Right renal pelvis (tissue), 4 donors: ENCODE data around the gene ACSF3. TPM values are rescaled to one million over a fixed set of nuclear protein-coding genes. Genes with fewer than 3 reads are reported as not detected.
"Not testable (repeated sequence)": the region's sequence is repeated elsewhere in the genome, so short reads cannot be mapped to it uniquely, and the experiment has no call there.

ENCODE experiments used
- DNase-seq, 4 donors: peaks; one replicate each; pipeline ENCODE4 v3.0.0-alpha.2; 2013; ENCODE audit warnings: low read depth in 4 of 4, low spot score in 3 of 4, missing footprints in 1 of 4
- polyA plus RNA-seq, 4 donors: library from polyadenylated mRNA; unstranded; fragments of 120-200 nt; gene quantifications; one replicate each; pipeline ENCODE4 v1.2.1, GENCODE V29; 2013; ENCODE audit not compliant: insufficient read length in 4 of 4

Gene ACSF3
- polyA plus RNA-seq, 4 donors, result 30.4 to 35.7 (median 31.4) TPM

DNA sequence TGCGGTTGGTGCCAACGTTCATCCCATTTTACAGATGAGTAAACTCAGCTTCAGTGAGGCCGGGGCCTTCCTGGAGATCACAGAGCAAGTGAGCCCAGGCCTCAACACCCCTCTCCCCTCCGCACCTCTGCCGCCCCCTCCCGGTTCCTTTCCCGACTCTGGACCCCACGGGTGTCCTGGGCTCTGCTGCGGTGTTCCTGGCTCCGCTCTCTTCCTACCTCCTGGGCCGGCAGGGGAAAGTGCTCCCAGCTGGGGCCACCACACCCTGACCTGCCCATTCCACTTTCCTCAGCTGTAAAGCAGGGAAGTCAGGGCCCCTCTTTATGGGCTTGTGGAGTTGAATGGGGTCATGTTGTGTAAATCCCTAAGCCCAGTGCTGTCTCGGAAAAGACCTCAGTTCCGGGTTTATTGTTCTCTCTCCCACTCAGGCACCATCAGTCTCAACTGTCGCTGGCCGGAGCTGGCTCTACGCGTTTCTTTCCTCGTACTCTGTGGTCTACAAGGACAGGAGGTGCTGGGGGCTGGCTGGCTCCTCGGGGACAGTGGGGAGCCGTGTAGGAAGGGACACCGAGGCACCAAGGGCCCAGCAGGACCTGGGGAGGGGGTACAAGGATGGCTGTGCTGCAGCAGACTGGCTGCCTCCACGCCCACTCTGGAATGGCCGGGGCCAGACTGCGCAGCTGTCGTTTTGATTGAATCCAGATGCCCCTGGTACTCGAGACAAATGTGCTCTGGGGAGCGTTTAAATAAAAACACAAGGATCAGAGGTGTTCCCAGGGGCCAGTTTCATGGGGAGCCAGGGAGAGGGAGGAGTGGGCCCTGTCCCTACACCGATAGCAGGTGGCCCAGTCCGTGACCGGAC is 21.7 kb upstream of the ACSF3 start:
- peak; percentile 44 to 66 (median 54) for DNase-seq

DNA sequence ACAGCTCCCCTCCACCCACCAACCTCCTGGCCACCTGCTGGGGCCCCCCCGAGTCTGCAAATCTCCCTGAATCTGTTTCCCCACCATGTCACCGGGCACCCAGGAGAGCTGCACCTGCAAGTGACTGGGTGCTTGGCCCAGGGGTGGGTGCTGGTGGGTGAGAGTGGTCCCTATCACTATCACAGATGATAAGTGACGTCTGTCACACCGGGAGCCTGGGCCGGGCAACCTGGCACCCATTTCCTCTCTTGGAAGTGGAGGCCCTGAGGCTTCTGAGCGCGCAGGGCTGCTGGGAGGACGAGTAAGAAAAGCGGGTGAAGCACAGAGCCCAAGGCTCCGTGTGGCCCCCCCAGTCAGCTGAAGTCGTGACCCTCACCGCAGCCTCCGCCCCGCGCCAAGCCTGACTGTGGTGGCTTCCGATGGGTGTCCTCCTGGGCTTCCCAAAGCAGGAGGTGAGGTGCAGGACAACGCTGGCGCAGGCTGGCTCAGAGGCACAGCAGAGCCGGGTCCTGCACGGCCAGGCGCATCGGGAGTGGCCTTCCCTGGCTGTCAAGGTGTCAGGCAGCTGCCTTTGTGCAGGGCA is 21.0 kb upstream of the ACSF3 start:
- DNase-seq, result no peak

DNA sequence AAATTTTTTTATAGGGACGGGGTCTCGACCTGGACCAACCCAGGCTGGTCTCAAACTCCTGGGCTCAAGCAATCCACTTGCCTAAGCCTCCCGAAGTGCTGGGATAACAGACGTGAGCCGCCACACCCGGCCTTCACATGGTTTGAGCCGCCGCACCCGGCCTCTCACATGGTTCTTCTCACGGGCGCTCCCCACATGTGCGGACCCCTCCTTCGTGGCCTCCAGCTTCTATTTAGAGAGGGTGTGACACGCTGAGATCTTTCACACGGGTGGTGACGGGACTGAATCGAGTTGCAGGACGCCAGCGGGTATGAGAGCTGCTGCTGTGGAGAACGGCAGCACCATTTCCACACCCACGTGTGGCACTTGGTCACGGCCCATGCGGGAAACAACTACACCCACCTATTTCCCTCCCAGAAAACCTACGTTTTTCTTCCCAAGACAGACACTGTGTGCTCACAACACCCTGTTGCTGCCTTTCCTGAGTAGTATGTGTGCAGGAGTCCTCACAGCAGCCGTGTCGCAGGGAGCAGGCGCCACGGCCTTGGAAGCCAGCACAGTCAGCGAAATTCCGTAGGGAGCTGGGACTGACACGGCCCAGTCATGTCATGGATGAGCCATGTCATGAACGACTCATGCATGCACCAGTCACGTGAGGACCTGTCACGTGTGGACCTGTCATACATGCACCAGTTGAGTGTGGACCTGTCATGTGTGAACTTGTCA is 20.1 kb upstream of the ACSF3 start:
- DNase-seq, result no peak

DNA sequence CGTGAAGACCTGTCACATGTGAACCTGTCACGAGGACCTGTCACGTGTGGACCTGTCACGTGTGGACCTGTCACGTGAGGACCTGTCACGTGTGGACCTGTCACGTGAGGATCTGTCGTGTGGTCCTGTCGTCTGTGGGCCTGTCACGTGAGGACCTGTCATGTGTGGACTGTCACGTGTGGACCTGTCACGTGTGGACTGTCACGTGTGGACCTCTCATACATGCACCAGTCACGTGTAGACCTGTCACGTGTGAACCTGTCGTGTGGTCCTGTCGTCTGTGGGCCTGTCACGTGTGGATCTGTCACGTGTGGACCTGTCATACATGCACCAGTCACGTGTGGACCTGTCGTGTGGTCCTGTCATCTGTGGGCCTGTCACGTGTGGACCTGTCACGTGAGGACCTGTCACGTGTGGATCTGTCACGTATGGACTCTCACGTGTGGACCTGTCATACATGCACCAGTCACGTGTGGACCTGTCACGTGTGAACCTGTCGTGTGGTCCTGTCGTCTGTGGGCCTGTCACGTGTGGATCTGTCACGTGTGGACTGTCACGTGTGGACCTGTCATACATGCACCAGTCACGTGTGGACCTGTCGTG is 19.5 kb upstream of the ACSF3 start:
- not testable (repeated sequence) for DNase-seq

DNA sequence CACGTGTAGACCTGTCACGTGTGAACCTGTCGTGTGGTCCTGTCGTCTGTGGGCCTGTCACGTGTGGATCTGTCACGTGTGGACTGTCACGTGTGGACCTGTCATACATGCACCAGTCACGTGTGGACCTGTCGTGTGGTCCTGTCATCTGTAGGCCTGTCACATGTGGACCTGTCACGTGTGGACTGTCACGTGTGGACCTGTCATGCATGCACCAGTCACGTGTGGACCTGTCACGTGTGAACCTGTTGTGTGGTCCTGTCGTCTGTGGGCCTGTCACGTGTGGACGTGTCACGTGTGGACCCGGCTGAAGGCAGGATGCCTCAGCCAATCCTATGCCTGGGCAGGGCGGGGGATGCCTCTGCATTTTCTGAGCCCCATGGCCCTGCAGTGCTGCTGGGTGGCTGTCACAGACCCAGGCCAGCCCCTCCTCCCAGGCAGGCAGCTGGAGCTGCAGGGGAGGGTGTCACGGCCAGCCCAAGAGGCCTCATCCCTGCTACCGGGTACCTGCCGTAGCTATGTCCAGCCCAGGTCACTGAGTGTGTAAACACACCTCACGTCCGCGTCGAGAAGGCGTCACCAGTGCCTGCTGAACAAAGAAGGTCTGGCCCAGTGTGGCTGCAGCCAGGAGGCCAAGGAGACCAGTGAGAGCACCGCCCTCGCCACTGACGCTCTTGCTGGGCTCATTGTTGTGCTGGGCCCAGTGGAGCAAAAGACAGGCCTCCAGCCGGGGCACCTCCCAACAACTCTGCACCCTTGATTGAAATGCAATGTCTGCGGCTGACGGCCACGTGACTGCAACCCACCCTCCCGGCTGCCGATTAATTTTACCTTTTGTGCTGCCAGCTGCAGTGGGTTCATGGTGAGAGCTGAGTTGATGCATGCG is 18.6 kb upstream of the ACSF3 start:
- DNase-seq, result no peak

DNA sequence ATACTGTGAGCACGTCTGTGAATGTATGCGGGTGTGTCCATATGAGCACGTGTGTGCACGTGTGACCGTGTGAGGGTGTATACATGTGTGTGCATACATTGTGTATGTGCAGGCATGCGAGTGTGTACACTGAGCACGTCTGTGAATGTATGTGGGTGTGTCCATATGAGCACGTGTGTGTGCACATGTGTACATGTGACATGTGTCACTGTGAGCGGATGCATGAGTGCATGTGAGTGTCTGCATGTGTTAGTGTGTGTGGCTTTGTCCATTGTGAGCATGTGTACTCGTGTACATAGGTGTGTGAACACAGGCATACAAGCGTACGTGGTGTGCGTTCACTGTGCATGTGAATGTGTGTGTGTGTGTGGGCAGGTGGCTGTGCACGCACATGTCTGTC is 17.5 kb upstream of the ACSF3 start:
- DNase-seq, result no peak

DNA sequence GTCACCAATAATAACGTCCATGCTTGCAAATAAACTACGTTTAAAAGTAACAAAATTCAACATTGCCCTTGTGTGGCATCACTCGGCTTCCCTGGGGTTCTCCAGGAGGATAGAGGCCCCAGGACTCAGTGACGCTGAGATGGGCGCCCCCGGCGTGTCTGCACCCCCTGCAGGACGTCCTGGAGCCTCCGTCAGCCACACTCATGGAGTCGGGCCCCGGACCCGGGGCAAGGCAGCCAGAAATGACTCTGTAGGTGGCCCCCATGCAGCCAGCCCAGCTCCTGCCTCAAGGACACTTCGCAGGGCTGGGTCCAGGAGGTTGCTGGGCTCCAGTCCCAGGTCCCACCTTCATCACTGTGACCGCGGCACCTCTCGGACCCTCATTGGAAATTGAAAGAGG is 16.6 kb upstream of the ACSF3 start:
- no peak for DNase-seq

DNA sequence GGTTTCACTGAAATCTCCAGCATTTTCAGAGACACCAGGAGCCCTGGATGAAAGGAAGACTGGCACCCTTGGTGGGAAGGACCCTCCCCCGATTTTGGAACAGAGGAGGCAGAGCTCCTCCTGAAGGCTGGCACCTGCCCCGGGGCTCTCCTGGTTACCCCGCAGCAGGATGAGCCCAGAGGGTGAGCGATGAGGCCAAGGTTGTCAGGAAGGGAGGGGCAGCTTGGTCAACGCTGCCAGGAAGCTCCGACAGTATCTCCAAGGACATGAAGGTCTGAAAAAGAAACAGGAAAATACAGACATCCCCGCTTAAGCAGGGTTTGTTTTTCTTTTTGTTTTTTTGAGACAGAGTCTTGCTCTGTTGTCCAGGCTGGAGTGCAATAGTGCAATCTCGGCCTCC is 15.5 kb upstream of the ACSF3 start:
- DNase-seq, result no peak

DNA sequence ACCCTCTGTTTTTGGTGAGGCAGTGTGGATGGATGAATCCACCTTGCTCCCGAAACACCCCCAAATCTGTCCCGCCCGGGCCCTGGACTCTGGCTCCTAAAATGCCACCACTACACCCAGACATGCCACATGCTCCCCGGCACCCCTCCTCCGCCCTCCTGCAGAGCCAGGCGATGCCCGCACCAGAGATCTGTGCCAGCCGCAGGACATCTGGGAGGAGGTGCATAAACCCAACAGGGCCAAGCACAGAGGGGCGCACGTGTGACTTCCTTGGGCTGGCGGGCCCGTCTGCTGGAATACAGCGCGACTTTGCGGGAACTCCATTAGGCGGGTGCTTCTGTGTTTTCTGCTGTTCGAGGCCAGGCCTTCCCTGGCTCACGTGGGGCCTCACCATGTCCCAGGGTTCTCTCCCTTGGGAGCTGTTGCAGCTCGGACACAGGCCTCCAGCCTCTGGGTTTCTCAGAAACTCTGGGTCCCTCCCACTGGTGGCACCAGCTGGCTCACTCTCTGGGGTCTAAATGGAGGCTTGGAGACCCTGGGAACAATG is 14.1 kb upstream of the ACSF3 start:
- no peak for DNase-seq

DNA sequence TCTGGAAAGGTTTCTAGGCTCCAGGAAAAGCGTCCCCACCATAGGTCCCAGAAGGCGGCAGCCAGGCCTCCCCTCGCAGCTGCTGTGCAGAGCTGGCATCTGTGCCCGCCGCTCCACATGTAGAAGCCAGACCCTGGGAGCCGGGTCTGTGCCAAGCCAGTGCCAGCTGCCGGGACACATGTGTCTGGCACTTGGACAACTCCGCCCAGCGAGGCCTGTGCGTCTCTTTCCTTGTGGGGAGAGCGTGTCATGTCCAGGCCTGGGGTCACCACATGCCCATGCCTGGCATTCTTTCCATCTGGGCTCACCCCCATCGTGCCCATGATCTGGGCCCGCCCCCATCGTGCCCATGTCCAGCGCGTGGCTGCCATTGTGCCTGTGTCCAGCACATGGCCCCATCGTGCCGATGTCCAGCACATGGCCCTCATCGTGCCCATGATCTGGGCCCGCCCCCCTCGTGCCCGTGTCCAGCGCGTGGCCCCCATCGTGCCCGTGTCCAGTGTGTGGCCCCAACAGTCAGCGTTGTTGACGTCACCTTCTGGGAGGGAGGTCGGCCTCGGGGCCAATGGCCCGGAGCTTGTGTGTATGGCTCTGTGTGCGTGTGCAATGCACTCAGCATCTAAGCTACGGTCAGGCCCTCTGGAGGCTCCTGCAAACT is 13.3 kb upstream of the ACSF3 start:
- no peak for DNase-seq

DNA sequence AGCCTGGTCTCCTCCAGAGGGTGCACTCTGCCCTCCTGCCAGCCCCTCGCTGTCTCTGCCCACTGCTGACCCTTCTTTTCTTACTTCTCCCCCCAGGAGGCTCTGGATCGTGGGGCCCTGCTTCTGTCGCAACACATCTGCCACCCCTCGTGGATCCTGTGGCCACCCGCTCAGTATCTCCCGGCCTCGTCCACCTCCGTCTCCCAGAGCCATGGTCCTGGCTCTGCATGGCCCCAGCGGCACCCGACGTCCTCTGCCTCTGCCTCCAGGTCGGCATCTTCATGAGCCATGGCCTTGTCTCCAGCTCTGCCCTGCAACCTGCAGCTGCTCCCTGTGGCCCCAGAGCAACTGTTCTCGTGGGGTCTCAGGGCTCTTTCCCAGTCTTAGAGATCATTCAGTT is 12.1 kb upstream of the ACSF3 start:
- no peak for DNase-seq

DNA sequence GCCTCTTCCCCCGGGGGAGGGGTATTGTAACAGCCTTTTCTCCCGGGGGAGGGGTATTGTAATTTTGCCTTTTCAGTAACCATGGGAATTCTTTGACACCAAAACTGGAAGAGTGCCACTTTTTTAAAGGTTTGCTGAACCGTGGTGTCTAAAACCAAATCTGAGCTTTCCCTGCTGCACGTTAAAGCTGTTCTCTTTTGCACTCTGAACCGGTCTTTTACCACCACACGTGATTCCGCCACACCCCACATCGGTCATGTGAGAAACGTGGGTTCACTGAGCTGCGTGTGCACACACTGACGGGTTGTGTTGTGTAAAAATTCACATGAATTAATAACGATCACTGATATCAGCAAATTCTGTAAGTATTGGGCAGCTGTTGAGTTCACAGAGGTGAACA is 9.2 kb upstream of the ACSF3 start:
- no peak for DNase-seq

DNA sequence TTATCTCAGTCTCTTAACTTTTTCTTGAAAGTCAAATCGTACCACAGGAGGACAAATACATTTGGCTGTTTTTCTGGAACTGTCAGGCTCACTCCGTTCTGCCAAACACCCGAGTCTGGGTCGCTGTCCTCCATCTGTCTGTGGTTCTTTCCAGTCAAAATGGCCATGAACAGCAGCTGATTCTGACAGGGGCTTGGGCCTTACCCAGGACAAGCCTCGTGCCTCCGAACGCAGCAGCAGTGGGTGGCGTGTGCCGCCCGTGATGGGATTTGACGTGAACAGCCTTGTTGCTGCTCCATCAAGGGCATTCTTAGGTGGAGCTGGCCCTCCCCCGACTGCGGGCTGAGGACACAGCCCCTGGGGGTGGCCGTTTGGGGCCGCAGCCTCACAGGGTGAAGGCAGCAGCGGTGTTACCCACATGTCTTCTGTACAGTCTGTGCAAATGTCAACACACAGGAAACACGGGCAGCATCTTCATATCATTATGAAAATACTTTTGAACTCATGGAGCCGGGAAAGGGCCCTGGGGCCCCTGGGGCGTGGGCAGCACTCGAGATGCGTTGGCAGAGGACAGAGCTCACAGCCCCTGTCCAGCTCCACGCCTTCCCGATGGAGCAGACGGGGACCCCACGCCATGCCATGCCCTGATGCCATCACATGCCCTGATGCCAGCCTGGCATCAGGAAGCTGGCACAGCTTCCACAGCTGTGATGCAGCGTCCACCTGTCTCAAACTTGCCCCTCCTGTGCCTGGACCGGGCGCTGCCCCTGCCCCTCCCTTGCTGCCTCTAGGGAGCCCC is 8.6 kb upstream of the ACSF3 start:
- DNase-seq, result no peak

DNA sequence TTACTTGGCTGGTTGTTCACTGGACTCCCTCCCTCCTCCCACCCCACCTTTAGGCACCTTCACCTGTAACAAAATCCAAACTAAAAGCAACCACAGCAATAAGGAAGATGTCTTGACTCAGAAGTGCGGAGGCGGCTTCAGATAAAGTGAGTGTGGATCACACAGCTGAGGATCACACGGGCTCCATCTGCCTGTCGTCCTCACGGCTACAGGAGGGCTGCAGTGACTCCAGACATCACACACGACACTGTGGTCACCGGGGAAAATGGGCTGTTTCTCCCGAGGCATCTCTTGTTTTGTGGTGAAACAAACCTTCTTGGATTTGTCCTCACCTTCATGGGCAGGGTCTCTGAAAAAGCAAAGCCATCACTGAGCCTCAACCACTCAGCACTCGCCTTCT is 7.9 kb upstream of the ACSF3 start:
- DNase-seq, result no peak

DNA sequence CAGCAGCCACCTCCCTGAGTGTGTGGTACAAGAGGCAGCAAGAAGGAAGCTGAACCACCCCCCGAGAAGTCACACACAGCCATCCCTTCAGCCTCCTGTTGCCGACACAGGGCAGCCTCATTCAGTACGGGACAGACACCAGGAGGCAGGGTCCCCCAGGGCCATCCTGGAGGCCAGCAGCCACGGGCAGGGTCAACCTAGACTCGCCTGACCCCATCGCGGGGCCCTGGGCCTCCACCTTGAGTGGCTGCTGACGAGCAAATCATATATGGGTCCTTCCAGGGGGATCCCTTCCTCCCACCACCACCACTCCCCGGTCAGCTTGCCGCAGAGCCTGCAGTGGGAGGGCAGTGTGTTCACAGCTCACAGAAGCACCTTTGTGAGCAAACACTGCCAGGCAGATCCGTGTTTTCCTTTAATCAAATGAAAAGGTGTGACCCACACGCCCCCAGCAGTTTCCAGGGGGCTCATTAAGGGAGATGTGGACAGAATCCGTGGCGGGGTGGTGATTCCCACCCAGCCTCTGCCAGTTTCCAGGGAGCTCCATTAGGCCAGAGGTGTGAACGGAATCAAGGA is 5.6 kb upstream of the ACSF3 start:
- DNase-seq, result no peak

DNA sequence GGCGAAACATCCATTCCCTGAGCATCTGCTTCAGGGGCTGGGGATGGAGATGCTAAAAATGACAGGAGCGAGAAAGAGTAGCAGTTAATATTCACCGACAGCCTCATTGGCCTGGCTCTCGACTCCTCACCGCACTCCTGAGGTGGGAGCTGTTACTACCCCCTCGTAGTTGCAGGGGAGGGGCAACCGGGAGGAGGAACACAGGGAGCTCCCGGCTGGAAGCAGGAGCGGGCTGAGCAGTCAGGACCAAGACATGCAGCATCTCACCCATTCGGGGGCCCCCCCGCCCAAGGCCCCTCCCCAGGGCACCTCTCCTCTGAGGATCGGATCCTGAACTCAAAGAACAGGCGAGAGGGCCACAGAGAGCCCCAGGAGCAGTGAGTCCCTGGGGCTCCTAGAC is 4.5 kb upstream of the ACSF3 start:
- no peak for DNase-seq

DNA sequence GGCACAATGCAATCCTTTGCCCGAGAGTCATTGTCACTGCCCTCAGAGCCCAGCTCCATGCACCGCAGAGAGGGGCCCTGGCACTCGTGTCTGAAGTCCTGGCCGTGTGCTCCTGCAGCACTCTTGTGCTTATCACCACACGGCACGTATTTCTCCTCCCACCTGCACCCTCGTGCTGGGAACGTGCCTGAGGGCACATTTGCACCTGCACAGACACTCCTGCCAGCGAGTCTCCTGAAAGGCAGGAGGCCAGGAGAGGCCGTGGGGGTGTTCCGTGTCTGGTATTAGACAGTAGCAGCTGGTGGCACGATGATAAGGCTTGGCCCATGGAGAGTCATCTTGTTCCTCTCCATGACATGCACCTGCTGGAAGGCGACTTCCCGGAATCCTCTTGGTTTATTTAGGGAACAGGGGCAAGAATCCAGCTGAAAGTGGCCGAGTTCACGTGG is 3.4 kb upstream of the ACSF3 start:
- no peak for DNase-seq

DNA sequence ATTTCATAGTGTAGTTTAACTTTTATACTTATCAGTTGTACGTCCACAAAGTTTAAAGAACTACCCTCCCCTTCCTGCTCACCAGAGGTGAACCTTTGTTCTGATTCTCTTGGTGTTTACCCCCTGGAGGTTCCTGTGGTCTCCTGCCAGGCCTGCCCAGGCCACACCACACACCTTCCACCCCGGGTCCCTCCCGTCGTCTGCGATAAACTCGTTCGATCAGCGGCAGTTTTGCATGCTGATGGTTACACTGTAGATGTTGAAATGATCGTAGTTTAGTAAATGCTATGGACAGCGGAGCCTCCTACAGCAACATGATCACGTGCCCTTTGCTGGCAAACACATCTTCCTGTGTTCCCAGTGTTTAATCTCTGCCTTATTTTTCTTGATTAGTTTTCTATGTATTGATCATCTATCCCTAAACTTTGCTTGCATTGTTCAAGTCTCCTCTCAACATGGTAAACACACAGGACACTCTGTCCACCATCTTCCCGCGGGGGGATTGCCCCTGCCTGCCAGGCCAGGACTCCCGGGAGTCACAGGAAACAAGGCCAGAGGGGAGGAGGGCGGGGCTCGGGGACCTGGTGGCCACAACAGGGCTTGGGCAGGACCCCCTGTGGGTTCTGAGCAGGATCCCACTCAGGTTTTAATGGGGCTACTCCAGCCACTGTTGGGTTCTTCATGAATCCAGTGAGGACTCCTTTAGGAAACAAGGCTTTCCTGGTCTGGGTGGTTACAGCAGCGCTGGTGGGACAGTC is 2.8 kb upstream of the ACSF3 start:
- no peak for DNase-seq
